ENCODE data around the gene ABITRAM. TPM values are rescaled to one million over a fixed set of nuclear protein-coding genes. Genes with fewer than 3 reads are reported as not detected.

ABITRAM gene
- total and polyA plus RNA-seq, 2 of the 13 experiments (the other 11 are each of a cell fraction or from before 2014, with no cell fraction given): 10.2 to 21.6 TPM

DNA sequence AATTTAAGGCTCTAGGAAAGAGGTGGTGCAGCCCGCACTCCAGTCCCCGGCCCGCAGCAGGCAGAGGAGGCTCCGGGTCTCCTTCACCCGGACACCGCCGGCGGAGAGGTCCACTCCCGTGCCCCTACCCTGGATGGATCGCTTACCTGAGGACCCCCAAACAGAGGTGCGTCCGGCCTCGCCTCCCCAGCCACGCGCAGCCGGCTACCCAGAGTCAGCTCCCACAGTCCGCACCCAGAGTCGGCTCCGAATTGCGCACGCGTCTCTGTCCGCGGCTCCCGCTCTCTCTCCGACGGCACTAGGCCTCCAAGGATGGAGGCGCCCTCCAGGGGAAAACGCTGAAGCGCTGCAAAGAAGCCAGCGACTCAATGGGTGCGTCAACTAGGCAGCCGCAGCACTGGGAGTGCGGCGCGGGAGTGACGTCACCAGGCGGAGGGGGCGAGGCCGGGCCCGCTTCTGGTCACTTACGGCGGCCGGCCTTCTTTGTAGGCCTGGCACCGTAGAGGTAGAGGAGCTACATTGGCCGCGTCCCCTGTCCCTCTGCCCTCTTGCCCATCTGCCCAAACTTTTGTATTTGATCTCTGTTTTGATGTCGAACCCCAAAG, 380 bp upstream of the ABITRAM start, which contains the start of gene ELP1 (continued):
- TF ChIP-seq, protein P1, sequence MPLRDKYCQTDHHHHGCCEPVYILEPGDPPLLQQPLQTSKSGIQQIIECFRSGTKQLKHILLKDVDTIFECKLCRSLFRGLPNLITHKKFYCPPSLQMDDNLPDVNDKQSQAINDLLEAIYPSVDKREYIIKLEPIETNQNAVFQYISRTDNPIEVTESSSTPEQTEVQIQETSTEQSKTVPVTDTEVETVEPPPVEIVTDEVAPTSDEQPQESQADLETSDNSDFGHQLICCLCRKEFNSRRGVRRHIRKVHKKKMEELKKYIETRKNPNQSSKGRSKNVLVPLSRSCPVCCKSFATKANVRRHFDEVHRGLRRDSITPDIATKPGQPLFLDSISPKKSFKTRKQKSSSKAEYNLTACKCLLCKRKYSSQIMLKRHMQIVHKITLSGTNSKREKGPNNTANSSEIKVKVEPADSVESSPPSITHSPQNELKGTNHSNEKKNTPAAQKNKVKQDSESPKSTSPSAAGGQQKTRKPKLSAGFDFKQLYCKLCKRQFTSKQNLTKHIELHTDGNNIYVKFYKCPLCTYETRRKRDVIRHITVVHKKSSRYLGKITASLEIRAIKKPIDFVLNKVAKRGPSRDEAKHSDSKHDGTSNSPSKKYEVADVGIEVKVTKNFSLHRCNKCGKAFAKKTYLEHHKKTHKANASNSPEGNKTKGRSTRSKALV (CRISPR knock-in tag; IDR thresholded peaks at IDR 0.05): peak; percentile 94; the same call in 1 of the 2 replicates
- peak; percentile 24; the same call in 1 of the 2 replicates for TF ChIP-seq BCL6 (CRISPR knock-in tag; IDR thresholded peaks at IDR 0.05)
- 0 out of 2 replicates have a peak, but pooled peaks have one; percentile 41 for TF ChIP-seq ZNF589 (CRISPR knock-in tag; conservative IDR thresholded peaks at IDR 0.05)
- peak; percentile 46 to 74; a peak in 3 of 4 replicates for TF ChIP-seq POLR2A (IDR thresholded peaks at IDR 0.05; ENCODE audit: insufficient read depth in 1 of 2, low read depth in 2 of 2, low read length in 2 of 2)
- TF ChIP-seq, protein P2, sequence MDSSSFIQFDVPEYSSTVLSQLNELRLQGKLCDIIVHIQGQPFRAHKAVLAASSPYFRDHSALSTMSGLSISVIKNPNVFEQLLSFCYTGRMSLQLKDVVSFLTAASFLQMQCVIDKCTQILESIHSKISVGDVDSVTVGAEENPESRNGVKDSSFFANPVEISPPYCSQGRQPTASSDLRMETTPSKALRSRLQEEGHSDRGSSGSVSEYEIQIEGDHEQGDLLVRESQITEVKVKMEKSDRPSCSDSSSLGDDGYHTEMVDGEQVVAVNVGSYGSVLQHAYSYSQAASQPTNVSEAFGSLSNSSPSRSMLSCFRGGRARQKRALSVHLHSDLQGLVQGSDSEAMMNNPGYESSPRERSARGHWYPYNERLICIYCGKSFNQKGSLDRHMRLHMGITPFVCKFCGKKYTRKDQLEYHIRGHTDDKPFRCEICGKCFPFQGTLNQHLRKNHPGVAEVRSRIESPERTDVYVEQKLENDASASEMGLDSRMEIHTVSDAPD (CRISPR knock-in tag; IDR thresholded peaks at IDR 0.05): no peak
- TF ChIP-seq, protein P3, sequence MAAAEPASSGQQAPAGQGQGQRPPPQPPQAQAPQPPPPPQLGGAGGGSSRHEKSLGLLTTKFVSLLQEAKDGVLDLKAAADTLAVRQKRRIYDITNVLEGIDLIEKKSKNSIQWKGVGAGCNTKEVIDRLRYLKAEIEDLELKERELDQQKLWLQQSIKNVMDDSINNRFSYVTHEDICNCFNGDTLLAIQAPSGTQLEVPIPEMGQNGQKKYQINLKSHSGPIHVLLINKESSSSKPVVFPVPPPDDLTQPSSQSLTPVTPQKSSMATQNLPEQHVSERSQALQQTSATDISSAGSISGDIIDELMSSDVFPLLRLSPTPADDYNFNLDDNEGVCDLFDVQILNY (CRISPR knock-in tag; conservative IDR thresholded peaks at IDR 0.05): 0 out of 2 replicates have a peak, but pooled peaks have one; percentile 52
- TF ChIP-seq ATRX (CRISPR knock-in tag; IDR thresholded peaks at IDR 0.05; ENCODE audit: borderline replicate concordance): no peak
- TF ChIP-seq ZNF724P (CRISPR knock-in tag; IDR thresholded peaks at IDR 0.05; ENCODE audit: borderline replicate concordance): 0 out of 2 replicates have a peak, but pooled peaks have one; percentile 53
- TF ChIP-seq, protein P4, sequence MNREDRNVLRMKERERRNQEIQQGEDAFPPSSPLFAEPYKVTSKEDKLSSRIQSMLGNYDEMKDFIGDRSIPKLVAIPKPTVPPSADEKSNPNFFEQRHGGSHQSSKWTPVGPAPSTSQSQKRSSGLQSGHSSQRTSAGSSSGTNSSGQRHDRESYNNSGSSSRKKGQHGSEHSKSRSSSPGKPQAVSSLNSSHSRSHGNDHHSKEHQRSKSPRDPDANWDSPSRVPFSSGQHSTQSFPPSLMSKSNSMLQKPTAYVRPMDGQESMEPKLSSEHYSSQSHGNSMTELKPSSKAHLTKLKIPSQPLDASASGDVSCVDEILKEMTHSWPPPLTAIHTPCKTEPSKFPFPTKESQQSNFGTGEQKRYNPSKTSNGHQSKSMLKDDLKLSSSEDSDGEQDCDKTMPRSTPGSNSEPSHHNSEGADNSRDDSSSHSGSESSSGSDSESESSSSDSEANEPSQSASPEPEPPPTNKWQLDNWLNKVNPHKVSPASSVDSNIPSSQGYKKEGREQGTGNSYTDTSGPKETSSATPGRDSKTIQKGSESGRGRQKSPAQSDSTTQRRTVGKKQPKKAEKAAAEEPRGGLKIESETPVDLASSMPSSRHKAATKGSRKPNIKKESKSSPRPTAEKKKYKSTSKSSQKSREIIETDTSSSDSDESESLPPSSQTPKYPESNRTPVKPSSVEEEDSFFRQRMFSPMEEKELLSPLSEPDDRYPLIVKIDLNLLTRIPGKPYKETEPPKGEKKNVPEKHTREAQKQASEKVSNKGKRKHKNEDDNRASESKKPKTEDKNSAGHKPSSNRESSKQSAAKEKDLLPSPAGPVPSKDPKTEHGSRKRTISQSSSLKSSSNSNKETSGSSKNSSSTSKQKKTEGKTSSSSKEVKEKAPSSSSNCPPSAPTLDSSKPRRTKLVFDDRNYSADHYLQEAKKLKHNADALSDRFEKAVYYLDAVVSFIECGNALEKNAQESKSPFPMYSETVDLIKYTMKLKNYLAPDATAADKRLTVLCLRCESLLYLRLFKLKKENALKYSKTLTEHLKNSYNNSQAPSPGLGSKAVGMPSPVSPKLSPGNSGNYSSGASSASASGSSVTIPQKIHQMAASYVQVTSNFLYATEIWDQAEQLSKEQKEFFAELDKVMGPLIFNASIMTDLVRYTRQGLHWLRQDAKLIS (CRISPR knock-in tag; IDR thresholded peaks at IDR 0.05): peak; percentile 69; the same call in 1 of the 2 replicates
- peak; percentile 100 for TF ChIP-seq CREB1 (IDR thresholded peaks at IDR 0.05)
- TF ChIP-seq CREB1 (CRISPR knock-in tag; IDR thresholded peaks at IDR 0.05): peak; percentile 98
- peak; percentile 37 for TF ChIP-seq HCFC1 (IDR thresholded peaks at IDR 0.05; ENCODE audit: low read depth, low read length)
- peak; percentile 96 for TF ChIP-seq GATAD1 (CRISPR knock-in tag; IDR thresholded peaks at IDR 0.05)
- peak; percentile 69 for TF ChIP-seq SAFB2 (CRISPR knock-in tag; IDR thresholded peaks at IDR 0.05; ENCODE audit: borderline replicate concordance, low read depth)
- TF ChIP-seq TSC22D2 (CRISPR knock-in tag; IDR thresholded peaks at IDR 0.05; ENCODE audit: borderline replicate concordance): peak; percentile 86; the same call in 1 of the 2 replicates
- 0 out of 4 replicates have a peak, but pooled peaks of 1 of the 2 experiments have one; percentile 25 for TF ChIP-seq NR2F1 (CRISPR knock-in tag; IDR thresholded peaks at IDR 0.05)
- TF ChIP-seq, protein P5, sequence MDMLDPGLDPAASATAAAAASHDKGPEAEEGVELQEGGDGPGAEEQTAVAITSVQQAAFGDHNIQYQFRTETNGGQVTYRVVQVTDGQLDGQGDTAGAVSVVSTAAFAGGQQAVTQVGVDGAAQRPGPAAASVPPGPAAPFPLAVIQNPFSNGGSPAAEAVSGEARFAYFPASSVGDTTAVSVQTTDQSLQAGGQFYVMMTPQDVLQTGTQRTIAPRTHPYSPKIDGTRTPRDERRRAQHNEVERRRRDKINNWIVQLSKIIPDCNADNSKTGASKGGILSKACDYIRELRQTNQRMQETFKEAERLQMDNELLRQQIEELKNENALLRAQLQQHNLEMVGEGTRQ (IDR thresholded peaks at IDR 0.05; ENCODE audit: low read depth, low read length): no peak
- TF ChIP-seq, protein P5 (CRISPR knock-in tag; IDR thresholded peaks at IDR 0.05; ENCODE audit: borderline replicate concordance): no peak
- no peak for TF ChIP-seq GTF2F1 (IDR thresholded peaks at IDR 0.05; ENCODE audit: low read length)
- TF ChIP-seq ZNF331 (CRISPR knock-in tag; IDR thresholded peaks at IDR 0.05): peak; percentile 74
